ENCODE results near the gene INVS. TPM values are rescaled to one million over a fixed set of nuclear protein-coding genes. Genes with fewer than 3 reads are reported as not detected.

Gene INVS
- polyA plus RNA-seq, 3 donors, result 2.9 to 6.7 (median 4.2) TPM

DNA sequence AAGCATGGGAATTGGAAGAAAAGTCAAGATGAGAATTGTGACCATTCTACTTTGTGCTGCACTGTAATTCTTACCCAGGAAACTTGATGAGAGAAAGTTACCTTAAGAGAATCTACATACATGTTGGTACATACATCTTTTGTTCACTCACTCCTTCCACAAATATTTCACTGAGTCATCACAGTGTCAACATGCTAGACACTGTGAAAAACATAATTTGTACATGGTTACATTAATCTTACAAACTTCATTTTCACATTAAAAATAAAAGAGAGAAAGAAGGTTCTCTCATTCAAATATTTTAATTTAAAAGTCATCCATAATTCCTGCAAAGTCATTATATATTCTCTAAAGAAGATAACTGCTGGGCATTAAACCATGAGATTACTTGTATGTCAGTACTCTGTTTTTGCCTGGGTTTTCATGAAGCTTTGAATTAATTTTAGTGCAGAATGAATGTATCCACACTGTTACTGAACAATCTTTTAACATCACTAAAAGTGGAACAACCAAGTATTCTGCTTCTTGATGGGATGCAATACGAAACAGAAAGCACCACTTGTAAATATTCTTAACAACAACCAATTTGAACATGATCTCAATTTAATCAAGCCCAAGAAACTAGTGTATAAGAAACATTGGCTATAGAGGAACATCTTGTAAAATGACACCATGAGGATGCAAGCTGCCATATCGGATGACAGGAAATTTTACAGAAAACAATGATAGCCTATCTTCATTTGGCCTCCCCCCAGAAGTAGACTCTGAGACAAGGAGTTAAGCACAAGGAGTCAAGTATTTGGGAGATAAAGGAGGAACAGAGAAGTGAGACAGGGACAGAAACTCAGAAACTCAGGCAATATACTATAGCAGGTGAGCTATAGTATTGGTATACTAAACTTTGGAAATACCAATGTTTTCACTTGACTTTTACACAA lies 28.7 kb upstream of the INVS start:
- H4K20me1 ChIP-seq (ENCODE audit: insufficient read depth, low read length), result peaks cover 79% of the 10 kb centered on the region
- Mint-ChIP-seq H3K27ac (peak overlapping the region in 1 of 7 donors; percentile 15), H3K9me3 (peaks cover 0 to 6% (median 0%) of the 10 kb centered on the region in 7 donors), H3K27me3 (ENCODE audit: low read depth in 3 of 3) (no peaks in the 10 kb centered on the region), H3K4me3 (no peak overlapping the region), H3K4me1 (peaks cover 20% of the 10 kb centered on the region), H3K36me3 (peaks cover 4 to 9% of the 10 kb centered on the region in 2 donors)
- TF ChIP-seq, protein P1, sequence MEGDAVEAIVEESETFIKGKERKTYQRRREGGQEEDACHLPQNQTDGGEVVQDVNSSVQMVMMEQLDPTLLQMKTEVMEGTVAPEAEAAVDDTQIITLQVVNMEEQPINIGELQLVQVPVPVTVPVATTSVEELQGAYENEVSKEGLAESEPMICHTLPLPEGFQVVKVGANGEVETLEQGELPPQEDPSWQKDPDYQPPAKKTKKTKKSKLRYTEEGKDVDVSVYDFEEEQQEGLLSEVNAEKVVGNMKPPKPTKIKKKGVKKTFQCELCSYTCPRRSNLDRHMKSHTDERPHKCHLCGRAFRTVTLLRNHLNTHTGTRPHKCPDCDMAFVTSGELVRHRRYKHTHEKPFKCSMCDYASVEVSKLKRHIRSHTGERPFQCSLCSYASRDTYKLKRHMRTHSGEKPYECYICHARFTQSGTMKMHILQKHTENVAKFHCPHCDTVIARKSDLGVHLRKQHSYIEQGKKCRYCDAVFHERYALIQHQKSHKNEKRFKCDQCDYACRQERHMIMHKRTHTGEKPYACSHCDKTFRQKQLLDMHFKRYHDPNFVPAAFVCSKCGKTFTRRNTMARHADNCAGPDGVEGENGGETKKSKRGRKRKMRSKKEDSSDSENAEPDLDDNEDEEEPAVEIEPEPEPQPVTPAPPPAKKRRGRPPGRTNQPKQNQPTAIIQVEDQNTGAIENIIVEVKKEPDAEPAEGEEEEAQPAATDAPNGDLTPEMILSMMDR (IDR thresholded peaks at IDR 0.05), result no peak
- H3K4me2 ChIP-seq (replicated peaks; ENCODE audit: extremely low read depth, low read length, poor library complexity, severe bottlenecking), result no peak overlapping the region
- H3K9me3 ChIP-seq (replicated peaks in 1 of 2; ENCODE audit: control insufficient read depth in 1 of 2, insufficient read depth in 1 of 2, low read length in 2 of 2), result no peaks in the 10 kb centered on the region
- no peak overlapping the region for H3K9ac ChIP-seq (ENCODE audit: insufficient read depth, low read length, poor library complexity, severe bottlenecking)
- intact Hi-C loops (cut with micrococcal nuclease), result no loop called here
- peak overlapping the region in 1 of 2 donors; percentile 3 for H3K27ac ChIP-seq (ENCODE audit: low read depth in 1 of 2, low read length in 2 of 2)
- H3K4me3 ChIP-seq (replicated peaks in 1 of 3; ENCODE audit: low read depth in 2 of 3, low read length in 3 of 3), result no peak overlapping the region
- H3K79me2 ChIP-seq (ENCODE audit: insufficient read depth, low read length), result peaks cover 77% of the 10 kb centered on the region
- no peak for DNase-seq
- H3K27me3 ChIP-seq (ENCODE audit: control insufficient read depth in 2 of 2, insufficient read depth in 2 of 2, low read length in 2 of 2), result no peaks in the 10 kb centered on the region
- H3K4me1 ChIP-seq (ENCODE audit: control insufficient read depth in 1 of 2, insufficient read depth in 2 of 2, low read length in 2 of 2), result peaks cover 5% of the 10 kb centered on the region in 2 donors
- peaks cover 0 to 7% of the 10 kb centered on the region in 2 donors for H3K36me3 ChIP-seq (replicated peaks in 1 of 2; ENCODE audit: control insufficient read depth in 1 of 2, insufficient read depth in 2 of 2, low read length in 2 of 2)
- no peak overlapping the region for H2AFZ ChIP-seq (ENCODE audit: insufficient read depth, low read depth, low read length, poor library complexity, severe bottlenecking)
- WGBS (ENCODE audit: insufficient coverage), result no CpG with 5 or more reads among the region's 2 CpGs

DNA sequence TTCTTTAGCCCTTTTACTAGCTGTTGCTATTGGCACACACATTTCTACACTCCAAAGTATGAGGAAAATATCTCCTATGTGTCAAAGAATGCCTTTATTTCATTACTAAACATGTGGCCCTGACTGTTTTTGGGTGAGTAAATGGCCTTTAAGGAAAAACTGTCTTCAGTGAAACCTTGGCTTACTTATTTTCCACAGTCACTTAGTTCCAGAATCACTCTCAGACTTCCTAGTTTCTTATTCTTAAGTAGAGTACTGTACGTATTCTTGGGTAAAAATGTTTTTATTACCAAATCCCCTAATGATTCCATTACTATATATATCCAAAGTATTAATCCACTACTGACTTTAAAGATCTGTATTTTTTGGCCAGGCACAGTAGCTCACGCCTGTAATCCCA lies 27.8 kb upstream of the INVS start:
- H3K4me3 Mint-ChIP-seq, result no peak overlapping the region
- no peaks in the 10 kb centered on the region for H3K27me3 Mint-ChIP-seq (ENCODE audit: low read depth in 3 of 3)
- peaks cover 77% of the 10 kb centered on the region for H3K79me2 ChIP-seq (ENCODE audit: insufficient read depth, low read length)
- intact Hi-C loops (cut with micrococcal nuclease), result no loop called here
- H3K9me3 ChIP-seq (replicated peaks in 1 of 2; ENCODE audit: control insufficient read depth in 1 of 2, insufficient read depth in 1 of 2, low read length in 2 of 2), result no peaks in the 10 kb centered on the region
- no peak for DNase-seq
- TF ChIP-seq, protein P1 (IDR thresholded peaks at IDR 0.05), result no peak
- no peak overlapping the region for H3K4me3 ChIP-seq (replicated peaks in 1 of 3; ENCODE audit: low read depth in 2 of 3, low read length in 3 of 3)
- peaks cover 79% of the 10 kb centered on the region for H4K20me1 ChIP-seq (ENCODE audit: insufficient read depth, low read length)
- peaks cover 5% of the 10 kb centered on the region in 2 donors for H3K4me1 ChIP-seq (ENCODE audit: control insufficient read depth in 1 of 2, insufficient read depth in 2 of 2, low read length in 2 of 2)
- H3K27ac ChIP-seq (ENCODE audit: low read depth in 1 of 2, low read length in 2 of 2), result no peak overlapping the region
- peaks cover 0 to 7% of the 10 kb centered on the region in 2 donors for H3K36me3 ChIP-seq (replicated peaks in 1 of 2; ENCODE audit: control insufficient read depth in 1 of 2, insufficient read depth in 2 of 2, low read length in 2 of 2)
- H3K4me2 ChIP-seq (replicated peaks; ENCODE audit: extremely low read depth, low read length, poor library complexity, severe bottlenecking), result no peak overlapping the region
- no peak overlapping the region for H3K9ac ChIP-seq (ENCODE audit: insufficient read depth, low read length, poor library complexity, severe bottlenecking)
- H2AFZ ChIP-seq (ENCODE audit: insufficient read depth, low read depth, low read length, poor library complexity, severe bottlenecking), result no peak overlapping the region
- WGBS (ENCODE audit: insufficient coverage), result 100% methylated on average over 1 of the region's 2 CpGs
- H3K4me1 Mint-ChIP-seq, result peaks cover 23% of the 10 kb centered on the region
- H3K36me3 Mint-ChIP-seq, result peaks cover 4 to 12% of the 10 kb centered on the region in 2 donors
- H3K27me3 ChIP-seq (ENCODE audit: control insufficient read depth in 2 of 2, insufficient read depth in 2 of 2, low read length in 2 of 2), result no peaks in the 10 kb centered on the region
- H3K27ac Mint-ChIP-seq, result peak overlapping the region in 1 of 7 donors; percentile 30
- H3K9me3 Mint-ChIP-seq, result peaks cover 0 to 6% (median 0%) of the 10 kb centered on the region in 7 donors
